Stomach smooth muscle (tissue), 2 donors: ENCODE measurements around the gene MCC.

ENCODE experiments used
- H3K27ac ChIP-seq: one replicate; pipeline ENCODE4 v1.7.0; 2013; ENCODE audit warnings: mild to moderate bottlenecking, low read length, inconsistent platforms
- H3K27me3 ChIP-seq, 2 donors: one replicate each; pipeline ENCODE4 v1.7.0; 2013; ENCODE audit warnings: low read length in 2 of 2; ENCODE audit not compliant: insufficient read depth in 2 of 2, control insufficient read depth in 1 of 2
- H3K36me3 ChIP-seq, 2 donors: one replicate each; pipeline ENCODE4 v1.7.0; 2013; ENCODE audit warnings: low read length in 2 of 2; ENCODE audit not compliant: control insufficient read depth in 2 of 2, insufficient read depth in 2 of 2
- H3K4me1 ChIP-seq: one replicate; pipeline ENCODE4 v1.7.0; 2013; ENCODE audit warnings: low read length; ENCODE audit not compliant: control insufficient read depth, insufficient read depth
- H3K4me3 ChIP-seq, 2 donors: one replicate each; pipeline ENCODE4 v1.7.0; 2013; ENCODE audit warnings: low read length in 2 of 2
- H3K9ac ChIP-seq, 2 donors: one replicate each; pipeline ENCODE4 v1.7.0; 2013; ENCODE audit warnings: low read length in 2 of 2, mild to moderate bottlenecking in 1 of 2
- H3K9me3 ChIP-seq, 2 donors: one replicate each; pipeline ENCODE4 v1.7.0; 2013; ENCODE audit warnings: low read length in 2 of 2; ENCODE audit not compliant: control insufficient read depth in 2 of 2
- donor health status: healthy.
- donor health status: Pancreatic carcinoma.

MCC gene

DNA sequence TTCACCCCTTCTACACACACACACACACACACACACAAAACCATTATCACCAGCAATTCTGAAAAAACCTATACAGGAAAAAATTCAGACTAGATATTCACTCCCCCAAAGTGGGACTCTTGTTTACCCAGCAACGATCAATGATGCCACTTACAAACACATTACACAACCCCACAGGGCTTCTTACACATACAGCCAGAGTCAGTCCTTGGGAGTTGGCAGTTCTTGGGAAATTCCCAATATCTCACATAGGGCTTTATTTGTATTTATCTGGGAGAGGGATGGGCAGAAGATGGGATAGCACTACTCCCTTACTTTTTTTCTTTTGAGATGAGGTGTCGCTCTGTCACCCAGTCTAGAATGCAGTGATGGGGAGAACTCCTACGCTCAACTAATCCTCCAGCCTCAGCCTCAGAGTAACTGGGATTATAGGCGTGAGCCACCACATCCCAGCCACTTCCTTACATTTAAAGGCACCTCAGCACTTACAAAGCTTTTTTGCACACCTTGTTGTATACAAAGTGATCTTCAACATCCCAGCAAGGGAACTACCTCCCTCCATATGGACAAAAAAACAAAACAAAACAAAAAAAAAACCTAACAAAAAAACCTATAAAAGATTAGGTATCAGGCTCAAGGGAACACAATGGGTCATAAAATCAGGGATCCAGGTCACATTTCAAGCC is 221.9 kb downstream of the MCC start:
- Histone ChIP-seq H3K9me3 (no peaks in the 10 kb centered on the region), H3K27me3 (no peaks in the 10 kb centered on the region), H3K36me3 (no peaks in the 10 kb centered on the region), H3K4me1 (no peaks in the 10 kb centered on the region), H3K27ac (no peak overlapping the region), H3K4me3 (no peak overlapping the region), H3K9ac (no peak overlapping the region)

DNA sequence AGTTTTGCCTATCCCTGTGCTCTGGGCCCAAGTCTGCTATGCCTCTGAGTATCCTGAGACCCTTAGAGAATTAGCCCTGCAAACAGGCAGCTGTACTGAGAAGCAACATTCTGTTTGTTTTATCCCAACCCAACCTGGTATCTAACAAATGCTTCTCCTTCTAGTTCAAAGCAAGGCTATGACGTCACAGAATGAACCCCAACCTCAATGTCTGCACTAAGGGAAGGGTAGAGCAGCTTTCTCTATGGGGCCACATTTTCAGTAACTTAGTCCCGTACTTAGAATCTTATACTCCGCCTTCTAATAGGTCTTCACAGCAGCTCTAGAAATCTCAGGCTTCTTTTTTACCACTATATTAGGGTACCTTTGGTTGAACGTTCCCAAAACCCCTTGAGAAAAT is 223.1 kb downstream of the MCC start:
- Histone ChIP-seq H3K27ac (no peak overlapping the region), H3K9me3 (no peaks in the 10 kb centered on the region), H3K36me3 (no peaks in the 10 kb centered on the region), H3K9ac (no peak overlapping the region), H3K4me3 (no peak overlapping the region), H3K27me3 (no peaks in the 10 kb centered on the region), H3K4me1 (no peaks in the 10 kb centered on the region)

DNA sequence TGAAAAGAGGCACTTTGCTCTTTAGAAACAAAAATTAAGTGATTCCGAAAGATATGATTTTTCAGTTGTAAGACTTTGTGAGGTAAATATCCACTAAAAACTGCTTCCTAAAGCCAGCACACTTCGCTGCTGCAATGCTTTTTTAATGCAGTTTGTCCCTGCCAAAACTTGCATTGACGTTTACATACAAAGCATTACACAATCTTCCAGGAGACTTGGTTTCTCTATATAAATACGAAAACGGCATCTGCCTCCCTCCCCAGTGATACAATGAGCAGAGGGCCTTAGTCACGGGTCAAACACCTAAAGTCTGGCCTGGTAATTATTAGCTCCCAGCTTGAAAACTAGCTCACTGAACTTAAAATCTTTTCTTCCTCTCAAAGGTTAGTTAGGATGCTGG is 224.2 kb downstream of the MCC start:
- Histone ChIP-seq H3K4me1 (no peaks in the 10 kb centered on the region), H3K27me3 (no peaks in the 10 kb centered on the region), H3K9me3 (no peaks in the 10 kb centered on the region), H3K27ac (peak overlapping the region; percentile 42), H3K36me3 (no peaks in the 10 kb centered on the region), H3K4me3 (peak overlapping the region in 1 of 2 donors; percentile 36), H3K9ac (peak overlapping the region in 1 of 2 donors; percentile 3)

DNA sequence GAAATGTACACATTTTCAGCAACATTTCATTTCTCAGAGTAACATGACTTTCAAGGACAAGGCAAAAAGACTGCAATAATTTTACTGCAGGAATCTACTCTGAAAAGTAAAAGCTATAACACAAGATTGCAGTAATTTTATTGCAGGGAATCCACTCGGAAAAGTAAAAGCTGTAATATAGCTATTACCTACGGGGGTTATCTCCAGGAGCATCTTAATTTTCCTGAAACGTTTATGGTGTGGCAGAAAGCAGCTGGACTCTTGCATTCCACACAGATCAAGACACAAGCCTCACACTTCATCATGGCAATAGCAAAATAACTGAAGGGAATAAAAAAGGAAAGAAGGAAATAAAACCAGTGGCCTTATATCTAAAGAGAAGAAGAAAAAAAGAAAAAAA is 224.7 kb downstream of the MCC start:
- H3K36me3 ChIP-seq: no peaks in the 10 kb centered on the region
- no peaks in the 10 kb centered on the region for H3K9me3 ChIP-seq
- H3K27ac ChIP-seq: peak overlapping the region; percentile 42
- peak overlapping the region in 1 of 2 donors; percentile 3 for H3K9ac ChIP-seq
- no peaks in the 10 kb centered on the region for H3K27me3 ChIP-seq
- H3K4me3 ChIP-seq: peak overlapping the region in 1 of 2 donors; percentile 36
- H3K4me1 ChIP-seq: no peaks in the 10 kb centered on the region

DNA sequence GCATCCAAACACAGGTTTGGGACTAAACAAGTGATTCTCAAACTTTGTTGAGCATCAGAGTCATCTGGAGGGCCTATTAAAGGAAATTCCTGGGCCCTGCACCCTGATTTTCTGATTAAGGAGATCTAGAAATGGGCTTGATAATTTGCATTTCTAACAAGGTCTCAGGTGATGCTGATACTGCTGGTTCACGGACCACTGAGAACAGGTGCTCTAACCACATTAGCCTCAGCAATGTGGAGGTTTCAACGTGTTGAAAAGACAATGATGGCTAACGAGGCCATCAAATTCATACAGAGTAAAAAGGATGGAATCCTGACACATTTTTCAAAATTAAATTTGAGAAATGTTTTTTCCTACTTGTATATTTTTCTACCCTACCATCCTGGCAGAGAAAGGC is 225.6 kb downstream of the MCC start:
- Histone ChIP-seq H3K27ac (no peak overlapping the region), H3K27me3 (no peaks in the 10 kb centered on the region), H3K4me3 (no peak overlapping the region), H3K4me1 (no peaks in the 10 kb centered on the region), H3K9ac (no peak overlapping the region), H3K36me3 (no peaks in the 10 kb centered on the region), H3K9me3 (no peaks in the 10 kb centered on the region)

DNA sequence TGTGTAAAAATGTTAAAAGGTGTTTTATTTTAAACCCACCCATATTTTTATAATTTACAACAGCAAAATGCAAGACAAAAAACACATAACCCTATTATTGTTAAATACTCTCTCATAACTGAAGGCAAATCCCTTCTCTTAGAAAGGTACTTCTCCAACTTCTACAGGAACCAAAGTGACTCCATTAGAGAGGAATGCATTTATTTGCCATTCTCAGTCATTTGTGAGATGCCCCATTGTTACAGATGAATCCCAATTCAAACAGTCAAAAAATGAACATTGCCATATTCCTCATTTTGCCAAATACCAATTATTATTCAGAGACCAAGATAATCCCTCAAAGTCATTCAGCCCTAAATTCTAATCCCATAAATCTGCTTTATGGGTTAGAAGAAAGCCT is 229.2 kb downstream of the MCC start:
- no peaks in the 10 kb centered on the region for H3K36me3 ChIP-seq
- no peaks in the 10 kb centered on the region for H3K9me3 ChIP-seq
- peaks cover 2% of the 10 kb centered on the region for H3K4me1 ChIP-seq
- no peak overlapping the region for H3K4me3 ChIP-seq
- no peak overlapping the region for H3K9ac ChIP-seq
- no peak overlapping the region for H3K27ac ChIP-seq
- H3K27me3 ChIP-seq: no peaks in the 10 kb centered on the region

DNA sequence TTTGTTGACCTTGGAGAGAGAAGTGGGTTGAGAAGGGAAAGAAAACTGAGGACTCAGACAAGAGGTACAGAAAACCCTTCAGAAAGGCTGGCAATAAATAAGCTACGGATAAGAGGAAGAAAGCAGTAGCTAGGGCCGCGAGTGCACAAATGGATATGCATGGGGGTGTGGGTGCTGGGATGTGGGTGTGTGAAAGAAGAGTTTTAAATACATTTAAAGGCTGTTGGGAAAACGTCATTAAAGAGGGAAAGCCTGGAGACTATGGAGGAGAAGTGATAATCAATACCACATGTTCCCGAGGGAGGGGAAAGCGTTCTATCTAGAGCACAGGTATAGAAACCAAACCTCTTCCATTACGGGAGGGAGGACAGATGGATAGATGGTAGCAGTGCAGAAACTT is 230.7 kb downstream of the MCC start:
- Histone ChIP-seq H3K4me1 (peaks cover 2% of the 10 kb centered on the region), H3K36me3 (no peaks in the 10 kb centered on the region), H3K4me3 (no peak overlapping the region), H3K9ac (no peak overlapping the region), H3K27me3 (no peaks in the 10 kb centered on the region), H3K27ac (no peak overlapping the region), H3K9me3 (no peaks in the 10 kb centered on the region)

DNA sequence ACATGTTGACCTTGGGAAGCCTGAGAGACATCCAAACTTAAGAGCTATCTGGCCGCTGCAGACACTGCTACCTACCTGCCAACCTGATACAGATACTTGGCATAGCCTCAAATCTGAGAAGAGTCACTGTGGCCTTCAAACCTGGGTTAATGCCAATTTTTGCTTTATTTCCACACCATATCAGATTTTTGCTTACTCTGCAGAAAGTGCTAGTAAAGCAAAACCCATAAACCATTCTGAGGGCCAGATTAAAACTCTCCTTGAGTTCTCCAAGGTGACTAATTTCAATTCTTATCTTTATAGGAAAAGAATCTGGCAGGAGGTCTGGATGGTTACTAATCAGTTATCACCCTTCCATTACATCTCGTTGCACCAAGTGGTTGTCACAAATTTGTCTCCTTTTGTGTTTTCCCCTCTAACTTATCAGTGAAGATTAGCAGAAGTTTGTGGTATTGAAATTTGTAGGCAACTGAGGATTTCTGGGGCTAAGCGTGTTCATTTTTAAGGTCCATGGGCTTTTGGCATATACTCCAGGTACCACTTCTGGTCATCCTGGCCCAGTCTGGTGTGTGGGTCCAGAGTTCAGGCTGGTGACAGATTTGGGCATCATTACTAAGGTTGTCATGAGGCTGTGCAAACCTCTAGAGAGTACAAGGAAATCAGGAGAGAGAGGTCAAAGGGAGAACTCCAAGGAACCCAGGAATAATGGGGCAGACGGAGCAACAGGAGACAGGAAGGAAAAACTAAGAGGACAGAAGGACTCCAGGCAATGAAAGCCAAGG is 231.4 kb downstream of the MCC start:
- Histone ChIP-seq H3K36me3 (no peaks in the 10 kb centered on the region), H3K4me1 (peaks cover 5% of the 10 kb centered on the region), H3K9me3 (no peaks in the 10 kb centered on the region), H3K27me3 (no peaks in the 10 kb centered on the region), H3K27ac (no peak overlapping the region), H3K4me3 (no peak overlapping the region), H3K9ac (no peak overlapping the region)

DNA sequence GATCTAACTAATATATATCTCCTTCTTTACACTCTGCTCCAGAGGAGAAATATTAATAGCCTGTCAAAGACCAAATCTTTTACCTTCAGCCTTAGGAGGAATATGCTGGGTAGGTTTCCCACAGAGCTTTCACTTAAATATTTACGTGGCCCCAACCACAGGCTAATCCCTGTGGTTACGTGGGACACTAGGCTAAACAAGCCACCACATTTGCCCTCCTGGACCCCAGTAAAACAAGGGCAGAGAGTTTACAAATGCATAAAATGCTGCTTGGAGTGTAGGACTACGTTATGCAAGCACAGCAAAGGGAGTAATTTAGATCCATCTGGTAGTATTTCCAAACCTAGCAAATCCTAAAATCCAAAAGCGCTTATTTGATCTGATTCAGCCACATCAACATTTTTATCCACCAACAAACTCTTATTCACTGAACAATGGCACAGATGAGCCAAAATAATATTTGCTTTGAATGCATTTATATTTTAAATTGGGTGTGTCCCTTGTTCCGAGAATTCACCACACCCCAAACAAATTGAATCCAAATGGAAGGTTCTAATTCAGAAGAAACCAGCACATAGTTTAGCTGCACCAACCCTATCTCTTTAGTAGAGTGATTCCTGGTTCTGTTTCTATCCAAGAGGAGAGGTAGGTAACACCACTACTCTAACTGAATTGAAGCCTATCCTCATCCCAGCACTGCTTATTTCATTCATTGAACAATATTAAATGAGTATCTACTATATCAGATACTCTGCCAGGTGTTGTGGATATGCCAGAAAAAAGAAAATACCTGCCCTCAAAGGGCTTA is 232.5 kb downstream of the MCC start:
- no peaks in the 10 kb centered on the region for H3K36me3 ChIP-seq
- H3K9ac ChIP-seq: no peak overlapping the region
- no peak overlapping the region for H3K4me3 ChIP-seq
- no peaks in the 10 kb centered on the region for H3K27me3 ChIP-seq
- H3K27ac ChIP-seq: no peak overlapping the region
- peaks cover 12% of the 10 kb centered on the region for H3K4me1 ChIP-seq
- no peaks in the 10 kb centered on the region for H3K9me3 ChIP-seq

DNA sequence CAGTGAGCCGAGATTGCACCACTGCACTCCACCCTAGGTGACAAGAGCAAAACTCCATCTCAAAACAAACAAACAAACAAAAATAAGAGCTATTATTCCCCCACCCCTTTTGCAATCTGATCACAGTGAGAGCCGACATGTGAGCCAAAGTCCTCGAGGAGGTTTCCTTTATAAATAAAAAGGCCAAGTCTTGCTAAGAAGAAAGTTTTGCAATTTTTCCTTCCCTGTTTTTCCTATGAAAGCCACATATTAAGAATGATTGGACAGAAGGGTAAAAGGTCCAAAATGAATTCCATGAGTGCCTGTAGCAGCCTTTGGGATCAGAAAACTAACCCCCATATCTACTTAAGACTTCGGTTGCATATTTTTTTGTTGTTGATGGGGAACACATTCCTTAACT is 233.1 kb downstream of the MCC start:
- Histone ChIP-seq H3K9ac (no peak overlapping the region), H3K4me3 (no peak overlapping the region), H3K36me3 (no peaks in the 10 kb centered on the region), H3K27ac (no peak overlapping the region), H3K9me3 (no peaks in the 10 kb centered on the region), H3K4me1 (peaks cover 17% of the 10 kb centered on the region), H3K27me3 (no peaks in the 10 kb centered on the region)
